D721Med (cell line): Measurements from ENCODE around the gene AP1M2.

Experiments
- DNase-seq: peaks from one replicate; pipeline ENCODE4 v3.0.0; 2011; ENCODE audit warnings: low spot score; ENCODE audit not compliant: insufficient read length
- FAIRE-seq: peaks from 2 replicates; lab custom pipeline; 2011; peaks lifted over from hg19 to GRCh38; lab: Jason Lieb, UNC
- CTCF ChIP-seq: IDR thresholded peaks from 2 replicates; pipeline ENCODE4 v1.5.1; 2012; ENCODE audit warnings: mild to moderate bottlenecking, control low read depth; ENCODE audit not compliant: insufficient read depth; ENCODE audit errors: missing control alignments

The AP1M2 gene

GRCh38 chr19:10568826-10569651, 18.1 kb downstream of the AP1M2 start, which contains the start of gene CDKN2D:
Gene CDKN2D, minus strand, starts transcription at chr19:10568979. Its CDS starts 326 bp downstream, at chr19:10568653.
- TF ChIP-seq CTCF = no peak
- DNase-seq = peak; percentile 82
- FAIRE-seq = no peak

GRCh38 chr19:10568062-10568825, 18.9 kb downstream of the AP1M2 start:
- TF ChIP-seq CTCF = no peak
- DNase-seq (no peak), FAIRE-seq (no peak)

DNA sequence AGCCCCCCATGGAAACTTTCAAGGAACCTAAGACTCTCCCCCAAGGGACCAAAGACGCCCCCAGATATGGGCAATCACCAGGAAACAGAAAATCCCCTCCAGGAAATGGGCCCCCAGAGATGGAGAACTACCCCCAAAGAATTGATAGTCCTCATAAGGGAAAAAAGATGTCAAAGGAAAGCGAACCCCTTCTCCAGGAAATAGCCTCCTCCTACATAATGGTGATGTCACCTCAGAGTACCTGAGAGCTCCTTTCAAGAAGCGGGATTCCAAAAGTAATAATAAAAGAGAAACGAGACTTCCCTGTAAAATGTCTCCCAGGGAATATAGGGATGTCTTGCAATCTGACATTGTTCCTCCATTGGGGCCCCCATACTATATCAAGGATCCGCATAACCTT, 19.5 kb downstream of the AP1M2 start:
- FAIRE-seq = no peak
- no peak for TF ChIP-seq CTCF
- DNase-seq = no peak

- TF ChIP-seq CTCF = no peak
- DNase-seq (no peak), FAIRE-seq (no peak)
Measured at GRCh38 chr19:10566658-10567410, 20.3 kb downstream of the AP1M2 start.

GRCh38 chr19:10566408-10566657, 20.8 kb downstream of the AP1M2 start:
- FAIRE-seq = no peak
- no peak for DNase-seq
- TF ChIP-seq CTCF = no peak

DNA sequence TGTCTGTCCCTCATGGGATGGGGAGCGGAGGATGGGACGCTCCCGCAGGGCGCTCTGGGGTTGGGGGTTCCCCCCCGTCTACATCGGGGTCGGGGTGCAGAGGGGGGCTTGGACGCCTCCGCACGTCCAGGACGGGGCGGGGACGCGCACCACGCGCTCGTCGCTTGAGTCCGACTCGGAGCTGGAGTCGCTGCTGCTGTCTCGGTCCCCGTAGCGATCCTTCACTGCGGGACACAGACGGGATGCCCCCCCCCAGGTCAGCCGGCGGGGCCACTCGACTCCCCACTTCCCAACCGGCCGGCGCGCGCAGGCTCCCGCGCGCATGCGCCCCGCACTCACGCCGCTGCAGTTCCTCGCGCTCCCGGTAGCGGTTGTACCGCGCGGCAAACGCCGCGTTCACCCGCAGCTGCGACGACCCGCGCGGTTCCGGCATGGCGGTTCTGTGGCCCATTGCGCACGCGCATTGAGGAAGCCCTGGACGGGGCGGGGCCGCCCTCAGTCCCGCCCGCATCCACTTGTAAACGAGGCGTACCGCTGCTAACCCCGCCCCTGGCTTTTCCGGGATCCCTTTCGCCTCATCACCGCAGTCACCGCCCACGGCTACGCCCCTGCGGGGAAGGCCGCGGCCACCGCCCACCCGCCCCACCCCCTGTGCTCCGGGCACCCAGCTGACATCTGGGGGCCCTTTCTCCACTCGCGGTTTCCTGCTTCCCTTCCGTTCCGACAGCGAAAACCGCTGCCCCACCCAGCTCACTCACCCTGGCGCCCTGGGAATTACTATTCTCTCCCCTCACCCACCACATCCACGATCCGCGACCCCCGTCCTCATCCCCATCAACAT, 21.3 kb downstream of the AP1M2 start, which contains the start of gene KRI1:
Gene KRI1 (minus strand): TSS at position 444 of the 841 bp plus-strand sequence. CDS start 11 bp downstream, at position 433.
- TF ChIP-seq CTCF = no peak
- FAIRE-seq = no peak
- DNase-seq = peak; percentile 100
